Esophagus muscularis mucosa (tissue), 4 donors: Measurements from ENCODE around the gene FBXW8.

Source experiments
- CTCF ChIP-seq, 3 experiments: fragments of 200-600 bp in 2 of 3; fragments of 450-650 bp in 1 of 3; sonication (generic) in 2 of 3; IDR thresholded peaks; one replicate each; pipeline ENCODE4 v1.5.1; 2017 to 2019; ENCODE audit warnings: antibody characterized with exemption in 3 of 3, mild to moderate bottlenecking in 2 of 3, moderate library complexity in 1 of 3
- EP300 ChIP-seq: sonication (generic); formaldehyde crosslinking; IDR thresholded peaks from one replicate; pipeline ENCODE4 v1.6.1; 2017; ENCODE audit warnings: antibody characterized with exemption
- POLR2A ChIP-seq: fragments of 450-650 bp; IDR thresholded peaks from one replicate; pipeline ENCODE4 v1.6.1; 2017; ENCODE audit warnings: antibody characterized with exemption, moderate library complexity, mild to moderate bottlenecking, low read depth
- POLR2AphosphoS5 ChIP-seq, 2 donors: sonication (generic); formaldehyde crosslinking; IDR thresholded peaks; one replicate each; pipeline ENCODE4 v1.6.1; 2017; ENCODE audit warnings: antibody characterized with exemption in 2 of 2

- TF ChIP-seq EP300 = no peak
- no peak for TF ChIP-seq CTCF (IDR thresholded peaks at IDR 0.05)
- no peak for TF ChIP-seq POLR2AphosphoS5 (IDR thresholded peaks at IDR 0.05)
- TF ChIP-seq POLR2A = no peak
Observed at GRCh38 chr12:116959198-116959460, 48.4 kb downstream of the FBXW8 start.
